H1 (cell line): Measurements from ENCODE around the gene PSMB3. TPM values are rescaled to one million over a fixed set of nuclear protein-coding genes. Genes with fewer than 3 reads are reported as not detected.

ENCODE experiments used
- ASH2L ChIP-seq: fragments of 200-600, 300-600 bp; sonication (generic); IDR thresholded peaks from one replicate; pipeline ENCODE4 v1.7.1; 2017; ENCODE audit warnings: low read length
- HDAC2 ChIP-seq, 2 experiments: fragments of 300-600 bp in 1 of 2; sonication (generic) in 1 of 2; IDR thresholded peaks; 2 replicates each; pipeline ENCODE4 v1.6.1; 2011 to 2012; ENCODE audit warnings: low read depth in 2 of 2, low read length in 2 of 2, mild to moderate bottlenecking in 2 of 2, moderate library complexity in 2 of 2, borderline replicate concordance in 1 of 2, inconsistent platforms in 1 of 2
- KDM1A ChIP-seq: fragments of 200-600, 300-600 bp; sonication (generic); IDR thresholded peaks from 2 replicates; pipeline ENCODE4 v1.7.1; 2016; ENCODE audit warnings: mild to moderate bottlenecking, low read length, borderline replicate concordance
- KDM4A ChIP-seq: IDR thresholded peaks from one replicate; pipeline ENCODE4 v1.7.1; 2012; ENCODE audit warnings: low read depth, mild to moderate bottlenecking, moderate library complexity, low read length, inconsistent platforms; ENCODE audit not compliant: severe bottlenecking
- KDM5A ChIP-seq: fragments of 200-600 bp; IDR thresholded peaks from 2 replicates; pipeline ENCODE4 v1.7.1; 2012; ENCODE audit warnings: mild to moderate bottlenecking, low read length, inconsistent platforms, mixed read lengths
- RFX5 ChIP-seq: IDR thresholded peaks from 2 replicates; pipeline ENCODE4 v1.6.1; 2011; ENCODE audit warnings: low read depth, low read length, improper control_type of control experiment, borderline replicate concordance
- RXRA ChIP-seq: IDR thresholded peaks from 2 replicates; pipeline ENCODE4 v1.6.1; 2011; ENCODE audit warnings: low read depth, mild to moderate bottlenecking, low read length, moderate library complexity; ENCODE audit not compliant: insufficient read depth
- SIN3A ChIP-seq, 2 experiments: IDR thresholded peaks in 1 of 2; conservative IDR thresholded peaks in 1 of 2; 2 replicates each; pipeline ENCODE4 v1.6.1; 2011 to 2012; ENCODE audit warnings: low read length in 2 of 2, improper control_type of control experiment in 1 of 2, low read depth in 1 of 2, mild to moderate bottlenecking in 1 of 2
- TCF12 ChIP-seq: IDR thresholded peaks from 2 replicates; pipeline ENCODE4 v1.6.1; 2011; ENCODE audit warnings: low read depth, mild to moderate bottlenecking, low read length
- polyA plus RNA-seq, 7 experiments: library from polyadenylated mRNA; depleted of rRNA in 3 of 7; stranded (reverse) in 5 of 7; unstranded in 2 of 7; fragments of >200 nt in 5 of 7; fragments of 200-250 nt in 2 of 7; gene quantifications; 1 replicate in 5 of 7; 2 replicates in 1 of 7; 4 replicates in 1 of 7; pipeline versions ENCODE4 v1.2.1 to v1.2.3, GENCODE V29; 2011 to 2013; ENCODE audit warnings: missing spikeins in 2 of 7, mixed read lengths in 2 of 7
- total RNA-seq: library from RNA; stranded (reverse); fragmentation: NEBNext Ultra II Directional; extraction: Animal tissue kit (Norgen Biotek cat#: 25700); gene quantifications from 2 replicates; pipeline ENCODE4 v1.2.1, GENCODE V29; 2021
- TF ChIP-seq, protein P1 (sequence below): fragments of 300-600 bp; sonication (generic); IDR thresholded peaks from 2 replicates; pipeline ENCODE4 v1.7.1; 2012; ENCODE audit warnings: low read length, moderate library complexity, mild to moderate bottlenecking, inconsistent platforms; ENCODE audit not compliant: insufficient replicate concordance

Gene PSMB3
- total and polyA plus RNA-seq, 2 of the 8 experiments (the other 6 are each of a cell fraction or from before 2014, with no cell fraction given), result 291 to 914 TPM

DNA sequence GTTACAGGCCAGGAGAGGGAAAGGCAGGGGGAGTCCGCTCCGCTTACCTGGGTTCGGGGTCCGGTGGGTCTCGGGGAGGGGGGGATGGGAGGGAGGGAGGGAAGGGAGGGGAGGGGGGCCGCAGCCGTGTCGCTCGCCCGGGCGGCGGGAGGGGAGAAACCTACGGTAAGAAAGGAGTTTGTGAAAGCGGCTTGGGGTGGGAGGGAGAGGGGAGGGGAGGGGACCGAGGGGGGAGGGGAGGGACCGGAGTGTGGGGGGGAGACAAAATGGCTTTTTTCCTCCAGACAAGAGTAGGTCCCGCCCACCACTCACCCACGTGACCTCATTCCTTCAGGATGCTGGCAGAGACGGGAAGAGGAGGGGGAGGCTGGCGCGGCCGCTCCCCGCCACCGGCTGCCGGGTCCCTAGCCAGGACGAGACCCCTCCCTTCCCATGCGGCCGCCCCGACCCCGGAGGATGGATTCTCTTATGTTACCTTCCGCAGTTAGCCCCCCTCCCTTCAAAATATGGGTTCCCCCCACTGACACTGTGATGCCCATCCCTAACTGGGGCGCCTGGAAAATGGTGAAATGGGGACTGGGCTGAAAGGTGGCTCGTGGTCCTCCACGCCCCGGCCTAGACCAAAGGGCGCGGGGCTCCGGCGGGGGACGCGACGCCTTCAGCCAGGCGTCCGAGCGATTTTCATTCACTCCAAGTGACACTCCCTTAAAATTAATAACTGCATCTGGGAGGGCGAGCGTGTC is 4.2 kb upstream of the PSMB3 start, which contains the start of gene PCGF2 (continued):
- TF ChIP-seq, protein P1, sequence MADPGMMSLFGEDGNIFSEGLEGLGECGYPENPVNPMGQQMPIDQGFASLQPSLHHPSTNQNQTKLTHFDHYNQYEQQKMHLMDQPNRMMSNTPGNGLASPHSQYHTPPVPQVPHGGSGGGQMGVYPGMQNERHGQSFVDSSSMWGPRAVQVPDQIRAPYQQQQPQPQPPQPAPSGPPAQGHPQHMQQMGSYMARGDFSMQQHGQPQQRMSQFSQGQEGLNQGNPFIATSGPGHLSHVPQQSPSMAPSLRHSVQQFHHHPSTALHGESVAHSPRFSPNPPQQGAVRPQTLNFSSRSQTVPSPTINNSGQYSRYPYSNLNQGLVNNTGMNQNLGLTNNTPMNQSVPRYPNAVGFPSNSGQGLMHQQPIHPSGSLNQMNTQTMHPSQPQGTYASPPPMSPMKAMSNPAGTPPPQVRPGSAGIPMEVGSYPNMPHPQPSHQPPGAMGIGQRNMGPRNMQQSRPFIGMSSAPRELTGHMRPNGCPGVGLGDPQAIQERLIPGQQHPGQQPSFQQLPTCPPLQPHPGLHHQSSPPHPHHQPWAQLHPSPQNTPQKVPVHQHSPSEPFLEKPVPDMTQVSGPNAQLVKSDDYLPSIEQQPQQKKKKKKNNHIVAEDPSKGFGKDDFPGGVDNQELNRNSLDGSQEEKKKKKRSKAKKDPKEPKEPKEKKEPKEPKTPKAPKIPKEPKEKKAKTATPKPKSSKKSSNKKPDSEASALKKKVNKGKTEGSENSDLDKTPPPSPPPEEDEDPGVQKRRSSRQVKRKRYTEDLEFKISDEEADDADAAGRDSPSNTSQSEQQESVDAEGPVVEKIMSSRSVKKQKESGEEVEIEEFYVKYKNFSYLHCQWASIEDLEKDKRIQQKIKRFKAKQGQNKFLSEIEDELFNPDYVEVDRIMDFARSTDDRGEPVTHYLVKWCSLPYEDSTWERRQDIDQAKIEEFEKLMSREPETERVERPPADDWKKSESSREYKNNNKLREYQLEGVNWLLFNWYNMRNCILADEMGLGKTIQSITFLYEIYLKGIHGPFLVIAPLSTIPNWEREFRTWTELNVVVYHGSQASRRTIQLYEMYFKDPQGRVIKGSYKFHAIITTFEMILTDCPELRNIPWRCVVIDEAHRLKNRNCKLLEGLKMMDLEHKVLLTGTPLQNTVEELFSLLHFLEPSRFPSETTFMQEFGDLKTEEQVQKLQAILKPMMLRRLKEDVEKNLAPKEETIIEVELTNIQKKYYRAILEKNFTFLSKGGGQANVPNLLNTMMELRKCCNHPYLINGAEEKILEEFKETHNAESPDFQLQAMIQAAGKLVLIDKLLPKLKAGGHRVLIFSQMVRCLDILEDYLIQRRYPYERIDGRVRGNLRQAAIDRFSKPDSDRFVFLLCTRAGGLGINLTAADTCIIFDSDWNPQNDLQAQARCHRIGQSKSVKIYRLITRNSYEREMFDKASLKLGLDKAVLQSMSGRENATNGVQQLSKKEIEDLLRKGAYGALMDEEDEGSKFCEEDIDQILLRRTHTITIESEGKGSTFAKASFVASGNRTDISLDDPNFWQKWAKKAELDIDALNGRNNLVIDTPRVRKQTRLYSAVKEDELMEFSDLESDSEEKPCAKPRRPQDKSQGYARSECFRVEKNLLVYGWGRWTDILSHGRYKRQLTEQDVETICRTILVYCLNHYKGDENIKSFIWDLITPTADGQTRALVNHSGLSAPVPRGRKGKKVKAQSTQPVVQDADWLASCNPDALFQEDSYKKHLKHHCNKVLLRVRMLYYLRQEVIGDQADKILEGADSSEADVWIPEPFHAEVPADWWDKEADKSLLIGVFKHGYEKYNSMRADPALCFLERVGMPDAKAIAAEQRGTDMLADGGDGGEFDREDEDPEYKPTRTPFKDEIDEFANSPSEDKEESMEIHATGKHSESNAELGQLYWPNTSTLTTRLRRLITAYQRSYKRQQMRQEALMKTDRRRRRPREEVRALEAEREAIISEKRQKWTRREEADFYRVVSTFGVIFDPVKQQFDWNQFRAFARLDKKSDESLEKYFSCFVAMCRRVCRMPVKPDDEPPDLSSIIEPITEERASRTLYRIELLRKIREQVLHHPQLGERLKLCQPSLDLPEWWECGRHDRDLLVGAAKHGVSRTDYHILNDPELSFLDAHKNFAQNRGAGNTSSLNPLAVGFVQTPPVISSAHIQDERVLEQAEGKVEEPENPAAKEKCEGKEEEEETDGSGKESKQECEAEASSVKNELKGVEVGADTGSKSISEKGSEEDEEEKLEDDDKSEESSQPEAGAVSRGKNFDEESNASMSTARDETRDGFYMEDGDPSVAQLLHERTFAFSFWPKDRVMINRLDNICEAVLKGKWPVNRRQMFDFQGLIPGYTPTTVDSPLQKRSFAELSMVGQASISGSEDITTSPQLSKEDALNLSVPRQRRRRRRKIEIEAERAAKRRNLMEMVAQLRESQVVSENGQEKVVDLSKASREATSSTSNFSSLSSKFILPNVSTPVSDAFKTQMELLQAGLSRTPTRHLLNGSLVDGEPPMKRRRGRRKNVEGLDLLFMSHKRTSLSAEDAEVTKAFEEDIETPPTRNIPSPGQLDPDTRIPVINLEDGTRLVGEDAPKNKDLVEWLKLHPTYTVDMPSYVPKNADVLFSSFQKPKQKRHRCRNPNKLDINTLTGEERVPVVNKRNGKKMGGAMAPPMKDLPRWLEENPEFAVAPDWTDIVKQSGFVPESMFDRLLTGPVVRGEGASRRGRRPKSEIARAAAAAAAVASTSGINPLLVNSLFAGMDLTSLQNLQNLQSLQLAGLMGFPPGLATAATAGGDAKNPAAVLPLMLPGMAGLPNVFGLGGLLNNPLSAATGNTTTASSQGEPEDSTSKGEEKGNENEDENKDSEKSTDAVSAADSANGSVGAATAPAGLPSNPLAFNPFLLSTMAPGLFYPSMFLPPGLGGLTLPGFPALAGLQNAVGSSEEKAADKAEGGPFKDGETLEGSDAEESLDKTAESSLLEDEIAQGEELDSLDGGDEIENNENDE, result no peak
- TF ChIP-seq RFX5 (no peak), KDM4A (peak; percentile 21), KDM5A (no peak), HDAC2 (IDR thresholded peaks at IDR 0.05; ENCODE audit: borderline replicate concordance in 1 of 2, low read depth in 2 of 2, low read length in 2 of 2) (no peak), SIN3A (conservative IDR thresholded peaks at IDR 0.05 in 1 of 2, IDR thresholded peaks at IDR 0.05 in 1 of 2; ENCODE audit: low read depth in 1 of 2, low read length in 2 of 2) (0 out of 4 replicates have a peak, but pooled peaks of 1 of the 2 experiments have one; percentile 37), ASH2L (no peak), RXRA (no peak), TCF12 (no peak), KDM1A (no peak)
